Adipose tissue (tissue), 3 donors: ENCODE data around the gene ETV5. TPM values are rescaled to one million over a fixed set of nuclear protein-coding genes. Genes with fewer than 3 reads are reported as not detected.
A peak's percentile ranks its signal among the peaks of the same experiment; 100 is the strongest.

Experiments
- H3K27ac ChIP-seq: one replicate; pipeline ENCODE4 v1.5.1; 2013; ENCODE audit warnings: low read depth, low read length
- WGBS, 3 donors: extraction: QIAGEN DNeasy Blood & Tissue Kit; methylation state at CpG; one replicate each; pipeline ENCODE4 v1.1.7; 2013; 5-methylcytosine and 5-hydroxymethylcytosine counted together
- polyA plus RNA-seq, 3 donors: library from polyadenylated mRNA; stranded (reverse); fragments of 200-250 nt; gene quantifications; one replicate each; pipeline ENCODE4 v1.2.3, GENCODE V29; 2013
- donor health status: healthy with polysubstance abuse.
- donor health status: Bipolar disorder and iron deficiency.
- donor health status: healthy.

The ETV5 gene
- 1 to 10 TPM; 2.9 to 4.7 (median 3.4) TPM for polyA plus RNA-seq

- 0 to 1% (median 1%) methylated on average over 39 to 63 of the region's 63 CpGs for WGBS, 3 donors
- H3K27ac ChIP-seq = peak within 1 kb of the TSS; percentile 7
Measured at GRCh38 chr3:186108941-186109865, at the start of gene ETV5. TSS of gene ETV5 (minus strand) at chr3:186109089. CDS start at chr3:186105868, 3,221 bp downstream.

DNA sequence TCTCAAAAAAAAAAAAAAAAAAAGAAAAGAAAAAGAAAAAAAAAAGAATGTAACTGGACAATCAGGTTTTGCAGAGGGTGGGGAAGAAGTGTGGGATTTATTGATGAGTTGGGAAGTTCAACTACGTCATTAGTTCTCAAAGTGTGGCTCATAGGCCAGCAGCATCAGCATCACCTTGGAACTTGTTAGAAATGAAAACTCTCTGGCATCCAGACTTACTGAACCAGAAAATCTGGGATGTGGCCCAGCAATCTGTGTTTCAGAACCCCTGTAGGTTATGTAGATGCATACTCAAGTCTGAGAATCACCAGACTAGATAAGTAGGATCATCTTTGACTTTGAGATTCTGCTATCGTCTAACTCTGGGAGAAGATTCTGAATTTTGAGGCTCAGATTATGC, 45.8 kb upstream of the ETV5 start:
- H3K27ac ChIP-seq = no peak overlapping the region
- 79 to 94% (median 86%) methylated on average over 2 of the region's 2 CpGs for WGBS, 3 donors

DNA sequence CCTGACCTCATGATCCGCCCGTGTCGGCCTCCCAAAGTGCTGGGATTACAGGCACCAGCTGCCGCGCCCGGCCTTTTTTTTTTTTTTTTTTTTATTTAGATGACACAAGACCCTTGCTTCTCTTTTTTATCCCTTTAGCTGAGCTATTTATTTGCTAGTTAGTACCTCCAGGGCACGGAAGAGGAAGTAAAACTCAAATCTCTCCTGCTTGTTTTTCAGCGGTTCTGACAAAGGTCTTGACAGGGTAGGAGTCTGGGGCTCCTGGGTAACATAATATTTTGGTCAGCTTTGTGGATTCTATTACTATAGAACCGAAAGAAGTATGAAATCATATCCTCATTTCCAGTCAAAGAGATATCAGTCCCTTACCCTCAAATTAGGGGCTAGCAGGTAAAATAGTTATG, 44.0 kb upstream of the ETV5 start:
- WGBS, 3 donors = 40 to 68% (median 60%) methylated on average over 9 of the region's 9 CpGs
- no peak overlapping the region for H3K27ac ChIP-seq

DNA sequence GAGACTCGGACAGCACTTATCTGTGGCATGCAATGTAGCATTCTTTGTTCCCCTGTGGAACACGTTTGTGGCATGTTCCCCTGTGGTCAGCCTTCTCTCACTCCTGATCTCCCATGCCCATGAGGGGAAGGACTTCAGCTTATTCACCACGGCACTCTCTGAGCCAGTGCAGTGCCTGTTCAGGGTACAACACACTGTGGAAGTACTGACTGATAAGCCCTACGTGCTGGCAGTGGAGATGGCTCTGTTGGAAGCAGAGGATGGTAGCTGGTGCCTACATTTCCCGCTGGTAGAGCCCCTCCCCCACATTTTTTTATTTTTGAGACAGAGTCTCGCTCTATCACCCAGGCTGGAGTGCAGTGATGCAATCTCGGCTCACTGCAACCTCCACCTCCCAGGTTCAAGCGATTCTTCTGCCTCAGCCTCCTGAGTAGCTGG, 43.5 kb upstream of the ETV5 start:
- H3K27ac ChIP-seq = no peak overlapping the region
- 62 to 76% (median 66%) methylated on average over 8 of the region's 8 CpGs for WGBS, 3 donors

GRCh38 chr3:186151077-186151971, 42.4 kb upstream of the ETV5 start:
- WGBS, 3 donors = 64 to 72% (median 70%) methylated on average over 7 of the region's 7 CpGs
- H3K27ac ChIP-seq = no peak overlapping the region

- H3K27ac ChIP-seq = no peak overlapping the region
- 39 to 79% (median 74%) methylated on average over 11 of the region's 11 CpGs for WGBS, 3 donors
Measured at GRCh38 chr3:186150041-186150830, 41.3 kb upstream of the ETV5 start.

DNA sequence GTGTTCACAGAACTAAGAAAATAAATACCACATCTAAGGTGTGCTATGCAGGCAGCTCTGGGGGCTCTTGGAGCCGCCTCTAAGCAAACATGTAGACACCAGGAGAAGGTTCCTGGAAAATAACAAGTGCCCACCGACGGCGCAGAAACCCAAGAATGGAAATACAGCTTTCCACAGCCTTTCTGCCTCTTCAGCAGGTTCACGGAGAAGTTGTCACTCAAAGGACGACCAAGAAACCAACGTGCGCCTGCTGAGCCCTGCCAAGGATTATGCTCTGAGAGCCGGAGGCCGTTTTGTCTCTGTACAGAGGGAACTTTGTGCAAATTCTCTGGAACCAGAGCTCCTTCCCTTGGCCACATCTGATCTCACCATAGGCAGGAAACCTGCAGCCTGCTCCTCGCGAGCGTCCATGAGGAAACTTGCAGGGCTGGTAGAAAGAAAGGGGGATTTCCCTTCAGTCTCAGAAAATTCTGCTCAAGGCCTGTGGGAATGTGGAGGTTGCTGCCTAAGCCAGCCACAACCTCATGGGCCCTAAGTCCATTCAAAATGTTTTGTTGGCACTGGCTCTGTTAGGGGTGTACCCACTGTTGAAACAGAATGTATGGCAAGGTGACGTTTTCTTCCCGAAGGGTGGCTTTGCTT, 40.6 kb upstream of the ETV5 start:
- WGBS, 3 donors = 70 to 81% (median 72%) methylated on average over 15 of the region's 15 CpGs
- H3K27ac ChIP-seq = no peak overlapping the region

DNA sequence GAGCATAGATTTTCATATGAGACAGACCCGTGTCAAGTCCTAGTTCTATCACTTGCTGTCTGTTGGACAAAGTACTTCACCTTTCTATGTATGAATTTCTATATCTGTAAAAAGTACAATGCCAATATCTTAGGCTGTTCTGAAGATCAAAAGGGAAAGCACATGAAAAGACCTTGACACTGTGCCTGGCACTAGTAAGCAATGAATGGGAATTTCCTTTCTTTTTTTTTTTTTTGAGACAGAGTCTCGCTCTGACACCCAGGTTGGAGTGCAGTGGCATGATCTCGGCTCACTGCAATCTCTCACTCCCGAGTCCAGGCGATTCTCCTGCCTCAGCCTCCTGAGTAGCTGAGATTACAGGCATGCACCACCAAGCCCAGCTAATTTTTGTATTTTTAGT, 35.4 kb upstream of the ETV5 start:
- WGBS, 3 donors = 51 to 95% (median 91%) methylated on average over 5 of the region's 5 CpGs
- H3K27ac ChIP-seq = no peak overlapping the region

GRCh38 chr3:186143250-186143649, 34.4 kb upstream of the ETV5 start:
- no peak overlapping the region for H3K27ac ChIP-seq
- 57 to 84% (median 81%) methylated on average over 1 of the region's 1 CpG for WGBS, 3 donors

GRCh38 chr3:186142393-186142932, 33.6 kb upstream of the ETV5 start:
- H3K27ac ChIP-seq = no peak overlapping the region

GRCh38 chr3:186141790-186142189, 32.9 kb upstream of the ETV5 start:
- 67 to 85% (median 68%) methylated on average over 2 of the region's 2 CpGs for WGBS, 3 donors
- H3K27ac ChIP-seq = no peak overlapping the region

DNA sequence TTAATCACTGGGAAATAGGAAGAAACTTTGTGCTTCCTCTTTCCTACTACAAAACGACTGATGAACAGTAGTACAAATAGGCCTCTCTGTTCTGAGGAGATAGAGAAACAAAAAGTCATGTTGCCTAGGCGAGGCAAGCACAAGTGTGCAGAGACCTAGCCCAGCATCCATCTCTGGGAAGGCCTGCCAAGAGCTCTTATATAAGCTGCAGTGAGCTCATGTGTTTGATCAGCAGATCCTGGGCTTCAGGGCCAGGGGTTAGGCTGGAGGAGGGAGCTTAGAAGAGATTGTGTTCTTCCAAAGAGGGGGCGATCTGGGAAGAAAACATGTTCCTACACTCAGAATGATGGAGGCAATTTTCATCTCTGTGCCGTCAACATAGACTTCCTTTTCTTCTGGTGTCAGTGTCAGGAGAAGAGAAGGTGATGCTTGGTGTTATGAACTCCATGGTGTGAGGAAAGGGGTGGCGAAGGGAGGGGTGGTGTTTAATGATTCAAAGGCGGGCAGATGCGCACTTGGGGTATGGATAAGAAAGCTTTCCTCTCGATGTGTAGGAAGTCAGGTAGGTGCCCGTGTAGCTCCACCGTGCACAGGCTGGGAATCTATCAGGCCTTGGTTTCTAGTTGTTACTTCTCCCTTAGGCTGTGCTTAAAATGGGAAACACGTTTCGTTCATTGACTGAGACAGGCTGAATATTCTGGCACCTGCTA, 29.5 kb upstream of the ETV5 start:
- WGBS, 3 donors = 72 to 83% (median 80%) methylated on average over 12 of the region's 12 CpGs
- no peak overlapping the region for H3K27ac ChIP-seq

DNA sequence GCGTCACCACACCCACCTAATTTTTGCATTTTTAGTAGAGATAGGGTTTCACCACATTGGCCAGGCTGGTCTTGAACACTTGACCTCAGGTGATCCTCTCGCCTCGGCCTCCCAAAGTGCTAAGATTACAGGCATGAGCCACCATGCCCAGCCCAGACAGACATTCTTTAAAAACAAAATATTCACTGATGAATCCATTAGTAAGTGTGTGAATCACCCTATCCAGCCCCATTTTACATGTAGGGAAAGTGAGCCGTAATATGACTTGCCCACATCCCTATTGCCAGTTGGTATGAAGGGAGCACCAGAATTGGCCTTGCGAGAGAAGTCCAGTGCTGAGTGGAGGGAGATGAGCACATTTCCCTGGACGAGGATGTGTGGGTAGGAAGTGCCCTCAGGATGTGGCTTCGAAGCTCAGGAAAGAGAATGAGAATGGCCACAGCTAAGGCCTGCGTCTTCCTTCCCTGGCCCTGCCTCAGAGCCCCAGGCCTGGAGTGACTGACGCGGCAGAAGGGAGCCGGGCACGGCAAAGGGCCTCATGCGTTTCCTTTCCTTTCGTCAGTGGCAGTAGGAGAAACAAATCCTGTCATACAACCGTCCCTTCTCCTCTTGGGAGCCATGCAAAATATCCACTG, 28.3 kb upstream of the ETV5 start:
- no peak overlapping the region for H3K27ac ChIP-seq
- 80 to 93% (median 81%) methylated on average over 15 of the region's 15 CpGs for WGBS, 3 donors

DNA sequence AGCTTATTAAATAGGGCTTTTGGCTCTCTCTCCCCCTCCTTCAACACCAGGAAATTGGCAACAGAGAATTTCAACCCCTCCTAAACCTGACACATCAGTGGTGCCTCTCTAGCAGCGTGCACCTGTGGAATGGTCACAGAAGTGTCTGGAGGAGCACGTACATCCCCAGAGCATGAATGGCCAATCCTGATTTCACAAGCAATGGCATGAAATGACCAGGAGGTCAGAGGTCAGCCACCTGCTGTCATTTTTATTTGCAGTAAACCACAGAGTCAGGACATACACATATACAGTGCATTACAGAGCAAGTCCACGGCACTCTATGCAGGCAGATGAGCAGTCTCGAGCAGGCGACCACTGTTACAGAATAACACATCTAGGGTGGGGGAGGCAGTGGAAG, 25.1 kb upstream of the ETV5 start:
- H3K27ac ChIP-seq = no peak overlapping the region
- 83 to 88% (median 88%) methylated on average over 5 of the region's 5 CpGs for WGBS, 3 donors

- no peak overlapping the region for H3K27ac ChIP-seq
- 90 to 97% (median 95%) methylated on average over 2 of the region's 2 CpGs for WGBS, 3 donors
Measured at GRCh38 chr3:186132487-186132886, 23.6 kb upstream of the ETV5 start.

DNA sequence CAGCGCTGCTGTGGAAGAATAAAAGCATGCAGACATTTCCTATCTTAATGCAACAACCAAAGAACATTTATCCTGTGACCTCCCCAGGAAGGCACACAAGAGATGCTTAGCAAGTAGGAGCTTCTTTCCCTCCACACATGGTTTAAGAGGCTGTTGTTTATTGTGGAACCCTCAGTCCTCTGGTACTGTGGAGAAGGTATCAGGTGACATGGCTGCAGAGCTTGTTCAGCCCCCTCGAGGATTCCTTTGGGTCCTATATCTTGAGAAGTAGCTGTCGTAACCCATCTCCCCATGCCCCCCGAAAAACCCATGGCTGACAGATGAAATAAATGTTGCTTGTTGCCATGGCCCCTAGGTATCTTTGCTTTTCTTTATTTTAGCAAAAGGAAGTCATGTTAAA, 20.3 kb upstream of the ETV5 start:
- no peak overlapping the region for H3K27ac ChIP-seq
- WGBS, 3 donors = 83 to 87% (median 85%) methylated on average over 4 of the region's 4 CpGs

DNA sequence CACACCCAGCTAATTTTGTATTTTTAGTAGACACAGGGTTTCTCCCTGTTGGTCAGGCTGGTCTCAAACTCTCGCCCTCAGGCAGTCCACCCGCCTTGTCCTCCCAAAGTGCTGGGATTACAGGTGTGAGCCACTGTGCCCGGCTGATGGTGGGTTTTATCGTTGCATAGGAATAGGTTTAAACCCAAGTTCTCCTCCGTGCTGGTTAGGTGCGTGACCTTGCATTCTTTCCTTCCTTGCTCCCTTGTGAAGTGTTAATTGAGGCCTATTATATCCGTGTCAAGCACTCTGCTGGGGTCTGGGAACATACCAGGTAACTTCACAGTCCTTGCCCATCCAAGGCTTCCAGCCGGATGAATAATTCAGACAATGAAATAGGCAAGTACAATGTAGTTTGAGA, 19.3 kb upstream of the ETV5 start:
- no peak overlapping the region for H3K27ac ChIP-seq
- WGBS, 3 donors = 71 to 80% (median 79%) methylated on average over 8 of the region's 8 CpGs
